HCT116 (cell line): ENCODE data around the gene HCN2. TPM values are rescaled to one million over a fixed set of nuclear protein-coding genes. Genes with fewer than 3 reads are reported as not detected.

Source experiments
- ATAC-seq: fragments of 200-7000 bp; cut with Tn5 transposase; 2 replicates; pipeline ENCODE4 v1.9.1; 2020; ENCODE audit warnings: mild to moderate bottlenecking, moderate library complexity
- BruUV-seq: library from RNA; stranded (reverse); fragments of 400-500 nt; replicated peaks from 2 replicates; lab custom pipeline; 2021; lab: Mats Ljungman, UMichigan
- CTCF ChIA-PET: fragments of 300-600 bp; sonication (Branson Sonifier 250); formaldehyde crosslinking; loops from one replicate; lab custom pipeline; 2021; ENCODE audit warnings: antibody characterized with exemption; lab: Charles Lee
- POLR2A ChIA-PET: fragments of 300-600, 350-600 bp; sonication (Branson Sonifier 250); formaldehyde crosslinking; loops from one replicate; lab custom pipeline; 2021; ENCODE audit warnings: antibody characterized with exemption; lab: Charles Lee
- RAD21 ChIA-PET, 2 experiments: fragments of 300-600 bp; sonication (Branson Sonifier 250); formaldehyde crosslinking; loops; one replicate each; lab custom pipeline; 2023; ENCODE audit warnings: low total read pairs in 2 of 2; ENCODE audit not compliant: uncharacterized antibody in 2 of 2, unreplicated experiment in 2 of 2, low non-redundant PET in 1 of 2; lab: Charles Lee
- DNase-seq: peaks from one replicate; pipeline ENCODE4 v3.0.0-alpha.2; 2010; ENCODE audit warnings: low read depth, low spot score
- H2AFZ ChIP-seq: fragments of 200-600 bp; shearing (Covaris generic), sonication (generic); 2 replicates; pipeline ENCODE4 v1.6.1; 2017; ENCODE audit warnings: low read depth, mixed run types, mixed read lengths, antibody characterized with exemption, low read length; ENCODE audit not compliant: poor library complexity, severe bottlenecking
- H3K27ac ChIP-seq: 2 replicates; pipeline ENCODE4 v1.5.1; 2012; ENCODE audit warnings: low read depth, low read length
- H3K27me3 ChIP-seq: fragments of 200-600 bp; sonication (generic); 2 replicates; pipeline ENCODE4 v1.6.1; 2016; ENCODE audit warnings: mixed run types, low read length, mixed read lengths; ENCODE audit not compliant: insufficient read depth
- H3K36me3 ChIP-seq, 2 experiments: fragments of 200-500 bp in 1 of 2; fragments of 200-600 bp in 1 of 2; sonication (Bioruptor generic) in 1 of 2; sonication (generic) in 1 of 2; 2 replicates each; pipeline versions ENCODE4 v1.5.1 to v1.6.1; 2014 to 2016; ENCODE audit warnings: low read length in 2 of 2, inconsistent platforms in 1 of 2, mixed read lengths in 1 of 2, mixed run types in 1 of 2; ENCODE audit not compliant: insufficient read depth in 2 of 2, control insufficient read depth in 1 of 2
- H3K4me1 ChIP-seq, 2 experiments: fragments of 200-600 bp in 1 of 2; sonication (generic) in 1 of 2; 2 replicates each; pipeline versions ENCODE4 v1.5.1 to v1.6.1; 2012 to 2017; ENCODE audit warnings: low read length in 2 of 2, inconsistent platforms in 1 of 2, mild to moderate bottlenecking in 1 of 2, mixed read lengths in 1 of 2, mixed run types in 1 of 2, moderate library complexity in 1 of 2; ENCODE audit not compliant: insufficient read depth in 2 of 2, control insufficient read depth in 1 of 2
- H3K4me2 ChIP-seq: fragments of 200-600 bp; sonication (generic); 2 replicates; pipeline ENCODE4 v1.6.1; 2017; ENCODE audit warnings: mixed run types, low read length, mixed read lengths
- H3K4me3 ChIP-seq, 2 experiments: fragments of 200-600 bp in 1 of 2; sonication (generic) in 1 of 2; replicated peaks in 1 of 2; 2 replicates each; pipeline ENCODE4 v1.5.1; 2011 to 2016; ENCODE audit warnings: low read length in 2 of 2, control low read depth in 1 of 2, low read depth in 1 of 2, mild to moderate bottlenecking in 1 of 2, mixed read lengths in 1 of 2, mixed run types in 1 of 2
- H3K79me2 ChIP-seq: fragments of 200-600 bp; sonication (generic); 2 replicates; pipeline ENCODE4 v1.6.1; 2017; ENCODE audit warnings: mild to moderate bottlenecking, mixed run types, low read length, moderate library complexity, mixed read lengths; ENCODE audit not compliant: insufficient read depth
- H3K9ac ChIP-seq: fragments of 200-600 bp; sonication (generic); 2 replicates; pipeline ENCODE4 v1.6.1; 2016; ENCODE audit warnings: low read length, mixed read lengths
- H3K9me2 ChIP-seq: fragments of 200-600 bp; sonication (generic), shearing (Covaris generic); 2 replicates; pipeline ENCODE4 v1.6.1; 2017; ENCODE audit warnings: mixed run types, mild to moderate bottlenecking, moderate library complexity; ENCODE audit not compliant: insufficient read depth
- H3K9me3 ChIP-seq, 2 experiments: fragments of 200-500 bp in 1 of 2; fragments of 200-600 bp in 1 of 2; sonication (Bioruptor generic) in 1 of 2; sonication (generic) in 1 of 2; 2 replicates each; pipeline ENCODE4 v1.6.1; 2014 to 2017; ENCODE audit warnings: low read length in 2 of 2, mixed read lengths in 2 of 2, inconsistent platforms in 1 of 2, low read depth in 1 of 2, mild to moderate bottlenecking in 1 of 2, mixed run types in 1 of 2, moderate library complexity in 1 of 2; ENCODE audit not compliant: control insufficient read depth in 1 of 2, insufficient read depth in 1 of 2
- H4K20me1 ChIP-seq: fragments of 200-600 bp; sonication (generic), shearing (Covaris generic); 2 replicates; pipeline ENCODE4 v1.6.1; 2017; ENCODE audit warnings: mixed run types, mild to moderate bottlenecking, moderate library complexity; ENCODE audit not compliant: insufficient read depth
- ATF3 ChIP-seq: IDR thresholded peaks from 2 replicates; pipeline ENCODE4 v1.6.1; 2012
- CBX3 ChIP-seq: IDR thresholded peaks from 2 replicates; pipeline ENCODE4 v1.6.1; 2012; ENCODE audit warnings: low read depth
- CEBPB ChIP-seq: IDR thresholded peaks from 2 replicates; pipeline ENCODE4 v1.6.1; 2012; ENCODE audit warnings: low read depth
- ELF1 ChIP-seq: IDR thresholded peaks from 2 replicates; pipeline ENCODE4 v1.6.1; 2012; ENCODE audit warnings: low read depth, borderline replicate concordance
- EZH2 ChIP-seq: fragments of 200-600 bp; sonication (generic); IDR thresholded peaks from 2 replicates; pipeline ENCODE4 v1.6.1; 2017; ENCODE audit warnings: antibody characterized with exemption, mixed run types
- EZH2phosphoT487 ChIP-seq: fragments of 200-600 bp; IDR thresholded peaks from 2 replicates; pipeline ENCODE4 v1.6.1; 2018; ENCODE audit warnings: antibody characterized with exemption, borderline replicate concordance
- POLR2AphosphoS5 ChIP-seq: IDR thresholded peaks from 2 replicates; pipeline ENCODE4 v1.6.1; 2011; ENCODE audit warnings: mild to moderate bottlenecking, low read depth, low read length, moderate library complexity
- SRF ChIP-seq: IDR thresholded peaks from 2 replicates; pipeline ENCODE4 v1.6.1; 2012; ENCODE audit warnings: low read depth
- TCF7L2 ChIP-seq: IDR thresholded peaks from 2 replicates; pipeline ENCODE4 v1.7.0; 2011; ENCODE audit warnings: borderline replicate concordance, inconsistent platforms; ENCODE audit not compliant: insufficient read depth, insufficient read length; ENCODE audit errors: extremely low read depth
- YY1 ChIP-seq: IDR thresholded peaks from 2 replicates; pipeline ENCODE4 v1.6.1; 2011; ENCODE audit warnings: low read length, low read depth, moderate library complexity, mild to moderate bottlenecking; ENCODE audit not compliant: insufficient replicate concordance; ENCODE audit errors: extremely low read depth
- ZBTB33 ChIP-seq: IDR thresholded peaks from 2 replicates; pipeline ENCODE4 v1.6.1; 2011; ENCODE audit warnings: mild to moderate bottlenecking, low read length, moderate library complexity; ENCODE audit not compliant: insufficient replicate concordance; ENCODE audit errors: extremely low read depth
- ZFX ChIP-seq: fragments of 450-650 bp; IDR thresholded peaks from 2 replicates; pipeline ENCODE4 v1.6.1; 2017
- intact Hi-C: fragments of 100-400 bp; cut with micrococcal nuclease; formaldehyde crosslinking; loops from 2 replicates; pipeline ENCODE4 v1.10.0; 2022
- total RNA-seq: library from RNA; stranded (reverse); gene quantifications from one replicate; pipeline ENCODE4 v1.2.1, GENCODE V29; 2021; ENCODE audit not compliant: unreplicated experiment
- TF ChIP-seq, protein P1 (sequence below): IDR thresholded peaks from 2 replicates; pipeline ENCODE4 v1.6.1; 2012
- TF ChIP-seq, protein P2 (sequence below), 3 experiments: fragments of 200-600 bp in 1 of 3; sonication (generic) in 1 of 3; IDR thresholded peaks in 2 of 3; conservative IDR thresholded peaks in 1 of 3; 2 replicates each; pipeline ENCODE4 v1.5.1; 2012 to 2017; ENCODE audit warnings: low read depth in 2 of 3, low read length in 2 of 3, antibody characterized with exemption in 1 of 3, borderline replicate concordance in 1 of 3, control low read depth in 1 of 3, mild to moderate bottlenecking in 1 of 3, mixed read lengths in 1 of 3, mixed run types in 1 of 3, moderate library complexity in 1 of 3; ENCODE audit not compliant: insufficient read depth in 1 of 3

Gene HCN2
- total RNA-seq, 1 experiment from 2014 or later, result 2.4 TPM

- H3K36me3 ChIP-seq, result no peaks in the 10 kb centered on the region
- H3K9me2 ChIP-seq, result no peaks in the 10 kb centered on the region
- no peak overlapping the region for H2AFZ ChIP-seq
- BruUV-seq, result no TSS peak
- H4K20me1 ChIP-seq, result no peaks in the 10 kb centered on the region
- TF ChIP-seq, protein P1, sequence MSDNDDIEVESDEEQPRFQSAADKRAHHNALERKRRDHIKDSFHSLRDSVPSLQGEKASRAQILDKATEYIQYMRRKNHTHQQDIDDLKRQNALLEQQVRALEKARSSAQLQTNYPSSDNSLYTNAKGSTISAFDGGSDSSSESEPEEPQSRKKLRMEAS, result no peak
- TF ChIP-seq TCF7L2 (no peak), EZH2 (no peak), CBX3 (no peak), POLR2AphosphoS5 (no peak), YY1 (no peak)
- TF ChIP-seq, all 23 proteins: peak for 0
- RAD21 ChIA-PET, result no interaction called here
- CTCF ChIA-PET, result no interaction called here
- Histone ChIP-seq H3K27me3 (no peaks in the 10 kb centered on the region), H3K79me2 (no peaks in the 10 kb centered on the region), H3K27ac (no peak overlapping the region), H3K4me2 (no peak overlapping the region), H3K4me3 (no peak overlapping the region), H3K9ac (no peak overlapping the region), H3K4me1 (no peaks in the 10 kb centered on the region), H3K9me3 (peaks cover 0 to 10% of the 10 kb centered on the region in 2 experiments; a peak in 1 of 4 replicates)
- DNase-seq (no peak), ATAC-seq (no peak)
- intact Hi-C loops, result no loop called here
- POLR2A ChIA-PET, result no interaction called here
These were observed 12.1 kb downstream of the HCN2 start for GRCh38 chr19:601790-602189.

- Histone ChIP-seq H3K4me1 (no peaks in the 10 kb centered on the region), H3K9me3 (peaks cover 0 to 10% of the 10 kb centered on the region in 2 experiments; a peak in 1 of 4 replicates), H4K20me1 (no peaks in the 10 kb centered on the region), H3K9ac (no peak overlapping the region), H3K9me2 (no peaks in the 10 kb centered on the region), H3K4me3 (no peak overlapping the region), H3K4me2 (no peak overlapping the region), H3K36me3 (no peaks in the 10 kb centered on the region), H3K27me3 (no peaks in the 10 kb centered on the region), H3K79me2 (no peaks in the 10 kb centered on the region), H3K27ac (no peak overlapping the region), H2AFZ (no peak overlapping the region)
- intact Hi-C loops, result no loop called here
- TF ChIP-seq, protein P2, sequence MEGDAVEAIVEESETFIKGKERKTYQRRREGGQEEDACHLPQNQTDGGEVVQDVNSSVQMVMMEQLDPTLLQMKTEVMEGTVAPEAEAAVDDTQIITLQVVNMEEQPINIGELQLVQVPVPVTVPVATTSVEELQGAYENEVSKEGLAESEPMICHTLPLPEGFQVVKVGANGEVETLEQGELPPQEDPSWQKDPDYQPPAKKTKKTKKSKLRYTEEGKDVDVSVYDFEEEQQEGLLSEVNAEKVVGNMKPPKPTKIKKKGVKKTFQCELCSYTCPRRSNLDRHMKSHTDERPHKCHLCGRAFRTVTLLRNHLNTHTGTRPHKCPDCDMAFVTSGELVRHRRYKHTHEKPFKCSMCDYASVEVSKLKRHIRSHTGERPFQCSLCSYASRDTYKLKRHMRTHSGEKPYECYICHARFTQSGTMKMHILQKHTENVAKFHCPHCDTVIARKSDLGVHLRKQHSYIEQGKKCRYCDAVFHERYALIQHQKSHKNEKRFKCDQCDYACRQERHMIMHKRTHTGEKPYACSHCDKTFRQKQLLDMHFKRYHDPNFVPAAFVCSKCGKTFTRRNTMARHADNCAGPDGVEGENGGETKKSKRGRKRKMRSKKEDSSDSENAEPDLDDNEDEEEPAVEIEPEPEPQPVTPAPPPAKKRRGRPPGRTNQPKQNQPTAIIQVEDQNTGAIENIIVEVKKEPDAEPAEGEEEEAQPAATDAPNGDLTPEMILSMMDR (IDR thresholded peaks at IDR 0.05 in 2 of 3, conservative IDR thresholded peaks at IDR 0.05 in 1 of 3; ENCODE audit: borderline replicate concordance in 1 of 3, insufficient read depth in 1 of 3, low read depth in 2 of 3, low read length in 2 of 3), result no peak
- TF ChIP-seq EZH2phosphoT487, result no peak
- TF ChIP-seq ELF1, result no peak
- no peak for TF ChIP-seq ATF3
- no peak for TF ChIP-seq ZBTB33
- TF ChIP-seq CEBPB, result no peak
- TF ChIP-seq ZFX, result no peak
- TF ChIP-seq SRF, result no peak
- ChIA-PET RAD21 (no interaction called here), CTCF (no interaction called here), POLR2A (no interaction called here)
- no peak for DNase-seq
- no TSS peak for BruUV-seq
- ATAC-seq, result no peak
These were observed 13.0 kb downstream of the HCN2 start for GRCh38 chr19:602391-603301.
